H1 (cell line): ENCODE results near the gene PLCB4. TPM values are rescaled to one million over a fixed set of nuclear protein-coding genes. Genes with fewer than 3 reads are reported as not detected.

ENCODE experiments used
- CTCF ChIA-PET: fragments of 300-600 bp; sonication (Branson Sonifier 250); formaldehyde crosslinking; loops from one replicate; lab custom pipeline; 2021; ENCODE audit not compliant: partially characterized antibody; lab: Charles Lee
- POLR2A ChIA-PET: fragments of 300-600 bp; sonication (Branson Sonifier 250); formaldehyde crosslinking; loops from one replicate; lab custom pipeline; 2021; ENCODE audit warnings: inconsistent platforms; ENCODE audit not compliant: partially characterized antibody; lab: Charles Lee
- DNase-seq, 2 experiments: peaks; one replicate each; pipeline versions ENCODE4 v3.0.0 to v3.0.0-alpha.2; 2010 to 2022; ENCODE audit warnings: low spot score in 2 of 2, low read depth in 1 of 2, mixed read lengths in 1 of 2
- FAIRE-seq: peaks from 2 replicates; lab custom pipeline; 2011; peaks lifted over from hg19 to GRCh38; lab: Jason Lieb, UNC
- H2AFZ ChIP-seq: 2 replicates; pipeline ENCODE4 v1.8.1; 2012; ENCODE audit warnings: low read length, inconsistent platforms
- H2AK5ac ChIP-seq: 2 replicates; pipeline ENCODE4 v1.6.1; 2013; ENCODE audit warnings: low read depth, low read length
- H2BK120ac ChIP-seq: replicated peaks from 2 replicates; pipeline ENCODE3; 2013; ENCODE audit warnings: low read depth, low read length, inconsistent platforms
- H2BK12ac ChIP-seq: 2 replicates; pipeline ENCODE4 v1.6.1; 2013; ENCODE audit warnings: low read depth, low read length
- H2BK15ac ChIP-seq: 2 replicates; pipeline ENCODE4 v1.6.1; 2013; ENCODE audit warnings: low read length
- H2BK20ac ChIP-seq: 2 replicates; pipeline ENCODE4 v1.6.1; 2013; ENCODE audit warnings: low read length
- H2BK5ac ChIP-seq: 2 replicates; pipeline ENCODE4 v1.6.1; 2013; ENCODE audit warnings: low read depth, low read length
- H3K14ac ChIP-seq: 2 replicates; pipeline ENCODE4 v1.6.1; 2013; ENCODE audit warnings: inconsistent platforms; ENCODE audit not compliant: insufficient read length
- H3K18ac ChIP-seq: 2 replicates; pipeline ENCODE4 v1.6.1; 2013; ENCODE audit warnings: low read length; ENCODE audit errors: extremely low read depth
- H3K23ac ChIP-seq: 2 replicates; pipeline ENCODE4 v1.6.1; 2013; ENCODE audit warnings: inconsistent platforms; ENCODE audit not compliant: insufficient read length
- H3K23me2 ChIP-seq: 2 replicates; pipeline ENCODE4 v1.6.1; 2013; ENCODE audit warnings: low read depth, low read length
- H3K27ac ChIP-seq: 2 replicates; pipeline ENCODE4 v1.6.1; 2011; ENCODE audit warnings: low read depth, low read length, inconsistent platforms
- H3K27me3 ChIP-seq, 4 experiments: replicated peaks in 1 of 4; 1 replicate in 1 of 4; 2 replicates in 3 of 4; pipeline versions ENCODE4 v1.6.1 to v1.8.1; 2011 to 2013; ENCODE audit warnings: low read length in 3 of 4, mild to moderate bottlenecking in 3 of 4, inconsistent platforms in 2 of 4, mixed read lengths in 2 of 4, moderate library complexity in 1 of 4; ENCODE audit not compliant: control insufficient read depth in 3 of 4, insufficient read depth in 3 of 4; ENCODE audit errors: extremely low read depth in 1 of 4
- H3K36me3 ChIP-seq, 4 experiments: 2 replicates each; pipeline versions ENCODE4 v1.6.1 to v1.8.1; 2011 to 2013; ENCODE audit warnings: mild to moderate bottlenecking in 4 of 4, low read length in 3 of 4, moderate library complexity in 2 of 4, control low read depth in 1 of 4, inconsistent platforms in 1 of 4; ENCODE audit not compliant: insufficient read depth in 4 of 4, control insufficient read depth in 2 of 4
- H3K4ac ChIP-seq: replicated peaks from 2 replicates; pipeline ENCODE3; 2013; ENCODE audit warnings: low read length, low read depth, mixed read lengths, inconsistent platforms; ENCODE audit not compliant: insufficient read length
- H3K4me1 ChIP-seq, 4 experiments: replicated peaks in 1 of 4; 1 replicate in 1 of 4; 2 replicates in 3 of 4; pipeline versions ENCODE4 v1.6.1 to v1.8.1; 2011 to 2013; ENCODE audit warnings: low read length in 3 of 4, inconsistent platforms in 2 of 4, mixed read lengths in 1 of 4; ENCODE audit not compliant: insufficient read depth in 4 of 4, control insufficient read depth in 3 of 4
- H3K4me2 ChIP-seq, 2 experiments: 2 replicates each; pipeline versions ENCODE4 v1.6.1 to v1.8.1; 2011 to 2013; ENCODE audit warnings: low read depth in 2 of 2, low read length in 2 of 2, control low read depth in 1 of 2, inconsistent platforms in 1 of 2, mild to moderate bottlenecking in 1 of 2; ENCODE audit not compliant: insufficient read depth in 1 of 2
- H3K4me3 ChIP-seq, 4 experiments: fragments of 200-600, 300-600 bp in 1 of 4; sonication (generic), shearing (Covaris generic), sonication (Bioruptor Twin) in 1 of 4; 2 replicates each; pipeline versions ENCODE4 v1.5.1 to v1.8.1; 2011 to 2016; ENCODE audit warnings: low read length in 4 of 4, low read depth in 3 of 4, control low read depth in 2 of 4, inconsistent platforms in 2 of 4, mild to moderate bottlenecking in 2 of 4, mixed read lengths in 1 of 4, moderate library complexity in 1 of 4; ENCODE audit not compliant: insufficient read depth in 2 of 4; ENCODE audit errors: extremely low read depth in 1 of 4
- H3K56ac ChIP-seq: replicated peaks from 2 replicates; pipeline ENCODE3; 2013; ENCODE audit warnings: low read depth, mild to moderate bottlenecking, mixed read lengths, low read length, inconsistent platforms; ENCODE audit not compliant: insufficient read length
- H3K79me1 ChIP-seq: 2 replicates; pipeline ENCODE4 v1.6.1; 2013; ENCODE audit warnings: low read depth, low read length, control low read depth
- H3K79me2 ChIP-seq, 2 experiments: 2 replicates each; pipeline versions ENCODE4 v1.6.1 to v1.8.1; 2012 to 2013; ENCODE audit warnings: low read length in 2 of 2, mild to moderate bottlenecking in 2 of 2, inconsistent platforms in 1 of 2; ENCODE audit not compliant: insufficient read depth in 2 of 2, control insufficient read depth in 1 of 2
- H3K9ac ChIP-seq, 4 experiments: replicated peaks in 1 of 4; 1 replicate in 1 of 4; 2 replicates in 3 of 4; pipeline versions ENCODE4 v1.6.1 to v1.8.1; 2011 to 2013; ENCODE audit warnings: low read depth in 3 of 4, low read length in 3 of 4, control low read depth in 2 of 4, mild to moderate bottlenecking in 2 of 4, moderate library complexity in 2 of 4, inconsistent platforms in 1 of 4; ENCODE audit errors: extremely low read depth in 1 of 4
- H3K9me3 ChIP-seq, 2 experiments: 2 replicates each; pipeline versions ENCODE4 v1.6.1 to v1.8.1; 2012 to 2013; ENCODE audit warnings: mild to moderate bottlenecking in 2 of 2, moderate library complexity in 2 of 2, control low read depth in 1 of 2, inconsistent platforms in 1 of 2, low read depth in 1 of 2, low read length in 1 of 2, mixed read lengths in 1 of 2; ENCODE audit not compliant: insufficient read depth in 2 of 2
- H4K20me1 ChIP-seq, 2 experiments: replicated peaks in 1 of 2; 2 replicates each; pipeline versions ENCODE3 to v1.8.1; 2011 to 2013; ENCODE audit warnings: inconsistent platforms in 2 of 2, low read length in 2 of 2, mild to moderate bottlenecking in 1 of 2; ENCODE audit not compliant: insufficient read depth in 2 of 2, control insufficient read depth in 1 of 2
- H4K5ac ChIP-seq: 2 replicates; pipeline ENCODE4 v1.6.1; 2013; ENCODE audit warnings: low read length, low read depth, mixed read lengths, inconsistent platforms; ENCODE audit not compliant: insufficient read length
- H4K8ac ChIP-seq: 2 replicates; pipeline ENCODE4 v1.8.0; 2013; ENCODE audit warnings: mild to moderate bottlenecking, moderate library complexity, low read length, inconsistent platforms; ENCODE audit not compliant: insufficient read depth; ENCODE audit errors: extremely low read depth
- H4K91ac ChIP-seq: replicated peaks from 2 replicates; pipeline ENCODE3; 2013; ENCODE audit warnings: low read length, mixed read lengths, inconsistent platforms; ENCODE audit not compliant: insufficient read length
- CBX5 ChIP-seq: fragments of 300-800, 300-1000 bp; sonication (generic); IDR thresholded peaks from 2 replicates; pipeline ENCODE4 v1.7.1; 2016; ENCODE audit warnings: antibody characterized with exemption, low read length, low read depth
- JUN ChIP-seq: IDR thresholded peaks from 2 replicates; pipeline ENCODE4 v1.6.1; 2011; ENCODE audit warnings: low read depth, mild to moderate bottlenecking, improper control_type of control experiment, low read length
- JUND ChIP-seq: IDR thresholded peaks from 2 replicates; pipeline ENCODE4 v1.6.1; 2011; ENCODE audit warnings: mild to moderate bottlenecking, improper control_type of control experiment, low read length
- KDM5A ChIP-seq: fragments of 200-600 bp; IDR thresholded peaks from 2 replicates; pipeline ENCODE4 v1.7.1; 2012; ENCODE audit warnings: mild to moderate bottlenecking, low read length, inconsistent platforms, mixed read lengths
- MAFK ChIP-seq: IDR thresholded peaks from 2 replicates; pipeline ENCODE4 v1.6.1; 2012; ENCODE audit warnings: low read depth, mild to moderate bottlenecking, improper control_type of control experiment, low read length
- TBP ChIP-seq: IDR thresholded peaks from 2 replicates; pipeline ENCODE4 v1.6.1; 2011; ENCODE audit warnings: low read depth, low read length, improper control_type of control experiment
- TEAD4 ChIP-seq: IDR thresholded peaks from 2 replicates; pipeline ENCODE4 v1.6.1; 2012; ENCODE audit warnings: low read depth, low read length, inconsistent platforms, mixed read lengths
- WGBS, 2 experiments: shearing (Covaris generic) in 1 of 2; methylation state at CpG; one replicate each; pipeline versions ENCODE4 v1.1.6 to v1.1.7; 2013 to 2015; ENCODE audit warnings: low lambda C conversion rate in 2 of 2, mixed read lengths in 2 of 2, inconsistent platforms in 1 of 2, low coverage in 1 of 2, missing lambda C conversion rate in 1 of 2; ENCODE audit not compliant: insufficient replicate concordance in 2 of 2, insufficient coverage in 1 of 2, insufficient read length in 1 of 2; ENCODE audit errors: extremely low coverage in 1 of 2, missing lambda C conversion rate in 1 of 2; 5-methylcytosine and 5-hydroxymethylcytosine counted together
- polyA plus RNA-seq, 7 experiments: library from polyadenylated mRNA; depleted of rRNA in 3 of 7; stranded (reverse) in 5 of 7; unstranded in 2 of 7; fragments of >200 nt in 5 of 7; fragments of 200-250 nt in 2 of 7; gene quantifications; 1 replicate in 5 of 7; 2 replicates in 1 of 7; 4 replicates in 1 of 7; pipeline versions ENCODE4 v1.2.1 to v1.2.3, GENCODE V29; 2011 to 2013; ENCODE audit warnings: missing spikeins in 2 of 7, mixed read lengths in 2 of 7
- total RNA-seq: library from RNA; stranded (reverse); fragmentation: NEBNext Ultra II Directional; extraction: Animal tissue kit (Norgen Biotek cat#: 25700); gene quantifications from 2 replicates; pipeline ENCODE4 v1.2.1, GENCODE V29; 2021
- TF ChIP-seq, protein P1 (sequence below): IDR thresholded peaks from 2 replicates; pipeline ENCODE4 v1.6.1; 2012; ENCODE audit warnings: low read length, inconsistent platforms

PLCB4 gene
- total and polyA plus RNA-seq, 2 of the 8 experiments (the other 6 are each of a cell fraction or from before 2014, with no cell fraction given), result 3.2 to 14.1 TPM

GRCh38 chr20:9261781-9262180 is 192.9 kb downstream of the PLCB4 start:
- Histone ChIP-seq H3K56ac (no peak overlapping the region), H3K27me3 (no peaks in the 10 kb centered on the region), H3K18ac (no peak overlapping the region), H3K27ac (no peak overlapping the region), H2AFZ (no peak overlapping the region), H4K8ac (no peak overlapping the region), H2BK15ac (no peak overlapping the region), H3K36me3 (no peaks in the 10 kb centered on the region), H3K79me1 (no peaks in the 10 kb centered on the region), H4K5ac (no peak overlapping the region), H3K23me2 (no peaks in the 10 kb centered on the region), H2BK120ac (no peak overlapping the region), H2AK5ac (no peak overlapping the region), H4K20me1 (no peaks in the 10 kb centered on the region), H3K79me2 (no peaks in the 10 kb centered on the region), H3K9me3 (no peaks in the 10 kb centered on the region), H3K4ac (no peak overlapping the region), H2BK20ac (no peak overlapping the region), H3K4me3 (no peak overlapping the region), H3K4me2 (no peak overlapping the region), H3K23ac (no peak overlapping the region), H2BK12ac (no peak overlapping the region), H4K91ac (no peak overlapping the region), H3K4me1 (peaks cover 0 to 4% (median 0%) of the 10 kb centered on the region in 4 experiments; a peak in 1 of 7 replicates), H3K9ac (no peak overlapping the region), H2BK5ac (no peak overlapping the region), H3K14ac (no peak overlapping the region)
- FAIRE-seq (no peak), DNase-seq (no peak)
- POLR2A ChIA-PET, result no interaction called here
- 85% methylated on average over 2 of the region's 2 CpGs; no CpG with 5 or more reads in 1 of the 2 experiments for WGBS, 2 experiments
- TF ChIP-seq JUND (no peak), MAFK (no peak), JUN (no peak), CBX5 (no peak), KDM5A (no peak), TBP (no peak), TEAD4 (no peak)
- TF ChIP-seq, protein P1, sequence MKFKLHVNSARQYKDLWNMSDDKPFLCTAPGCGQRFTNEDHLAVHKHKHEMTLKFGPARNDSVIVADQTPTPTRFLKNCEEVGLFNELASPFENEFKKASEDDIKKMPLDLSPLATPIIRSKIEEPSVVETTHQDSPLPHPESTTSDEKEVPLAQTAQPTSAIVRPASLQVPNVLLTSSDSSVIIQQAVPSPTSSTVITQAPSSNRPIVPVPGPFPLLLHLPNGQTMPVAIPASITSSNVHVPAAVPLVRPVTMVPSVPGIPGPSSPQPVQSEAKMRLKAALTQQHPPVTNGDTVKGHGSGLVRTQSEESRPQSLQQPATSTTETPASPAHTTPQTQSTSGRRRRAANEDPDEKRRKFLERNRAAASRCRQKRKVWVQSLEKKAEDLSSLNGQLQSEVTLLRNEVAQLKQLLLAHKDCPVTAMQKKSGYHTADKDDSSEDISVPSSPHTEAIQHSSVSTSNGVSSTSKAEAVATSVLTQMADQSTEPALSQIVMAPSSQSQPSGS, result no peak
- CTCF ChIA-PET, result interaction anchor here (1.2 to 1.4 kb wide), 3 partner anchors 9 to 62 kb away, joined by 3 to 6 read pairs (median 4); no protein-coding TSS in a partner anchor
